Measurements from ENCODE around the gene NLGN2.

Gene NLGN2

DNA sequence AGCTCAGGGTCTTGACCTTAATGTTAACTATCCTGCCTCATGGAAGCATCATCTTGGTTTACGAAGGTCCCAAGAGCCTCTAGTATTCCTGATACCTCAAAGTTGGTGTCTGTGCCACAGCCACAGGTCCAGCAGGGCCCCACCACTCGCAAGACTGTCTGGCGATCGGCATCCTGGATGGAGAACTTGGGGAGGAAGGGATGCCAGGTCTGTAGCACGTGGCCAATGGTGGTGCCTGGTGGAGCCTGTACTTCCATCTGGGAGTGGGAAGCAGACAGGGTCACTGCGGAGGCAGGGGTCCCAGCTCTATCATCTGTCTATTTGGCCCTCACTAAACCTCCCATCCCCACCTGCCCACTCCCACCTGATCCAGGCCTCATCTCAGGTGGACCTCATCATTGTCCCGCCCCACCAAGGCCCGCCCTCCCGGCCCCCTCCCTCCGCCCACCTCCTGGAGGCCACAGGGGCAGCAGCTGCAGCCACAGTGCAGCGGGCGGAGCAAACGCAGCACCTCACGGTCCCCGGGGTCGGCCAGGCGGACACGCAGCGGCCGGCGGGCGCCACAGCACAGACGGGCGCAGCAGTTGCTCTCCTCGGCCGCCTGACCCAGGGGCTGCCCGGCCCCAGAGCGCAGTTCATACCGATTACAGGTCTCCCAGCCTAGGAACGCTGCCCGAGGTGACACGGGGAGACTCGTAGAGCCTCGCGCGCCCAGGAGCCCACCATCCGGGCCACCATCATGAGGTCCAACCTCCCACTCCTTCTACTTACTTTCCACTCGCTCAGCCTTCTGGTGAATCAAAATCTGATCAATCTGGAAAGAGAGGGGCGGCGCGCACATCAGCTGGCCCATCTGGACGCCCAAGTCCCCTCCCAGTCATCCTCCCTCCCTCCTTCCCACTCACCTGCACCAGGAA, 14.7 kb upstream of the NLGN2 start:
- no peak for DNase-seq

DNA sequence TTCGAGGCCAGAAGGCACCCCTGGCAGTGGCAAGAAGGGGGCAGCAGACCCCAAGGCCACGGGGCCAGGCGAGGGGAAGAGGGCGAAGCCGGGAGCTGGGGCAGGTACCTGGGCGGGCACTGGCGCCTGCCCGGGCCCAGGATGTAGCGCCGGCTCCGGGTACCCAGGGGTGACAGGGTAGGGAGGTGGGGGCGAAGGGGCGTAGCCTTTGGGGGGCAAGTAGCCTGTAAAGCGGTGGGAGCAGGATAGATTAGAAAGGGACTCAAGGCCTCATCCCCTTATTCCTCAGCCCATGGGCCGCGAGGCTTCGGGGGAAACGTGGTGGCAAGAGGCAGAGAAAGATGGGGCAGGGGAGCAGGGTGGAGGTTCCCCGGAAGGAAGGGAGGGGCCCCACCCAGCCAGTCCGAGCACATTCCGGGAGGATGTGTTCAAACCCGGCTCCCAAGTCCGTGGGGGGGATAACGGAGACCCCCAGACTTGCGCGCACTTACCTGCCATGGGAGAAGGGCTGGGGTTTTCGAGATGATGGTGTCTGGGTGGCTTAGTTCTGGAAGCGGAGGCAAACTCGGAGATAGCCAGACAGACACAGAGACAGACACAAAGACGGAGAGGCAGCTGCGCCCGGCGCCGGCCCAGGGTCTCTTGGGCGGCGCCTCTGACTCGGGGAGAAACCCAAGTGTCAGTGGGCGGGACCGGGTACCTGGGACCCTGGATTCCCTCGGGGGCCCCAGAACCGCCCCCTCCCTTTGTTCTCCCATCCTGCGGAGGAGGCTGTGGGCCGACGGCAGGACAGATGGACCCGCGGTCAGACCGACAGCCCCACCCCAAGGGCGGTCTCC, 13.8 kb upstream of the NLGN2 start:
- peak; percentile 45 for DNase-seq

- peak; percentile 91 for DNase-seq
Measured at GRCh38 chr17:7394452-7395191, 13.0 kb upstream of the NLGN2 start, which contains the start of gene PLSCR3. PLSCR3 (minus strand) TSS chr17:7394525; CDS start chr17:7394110, 415 bp downstream.

GRCh38 chr17:7396147-7396546, 11.5 kb upstream of the NLGN2 start:
- DNase-seq, result no peak

DNA sequence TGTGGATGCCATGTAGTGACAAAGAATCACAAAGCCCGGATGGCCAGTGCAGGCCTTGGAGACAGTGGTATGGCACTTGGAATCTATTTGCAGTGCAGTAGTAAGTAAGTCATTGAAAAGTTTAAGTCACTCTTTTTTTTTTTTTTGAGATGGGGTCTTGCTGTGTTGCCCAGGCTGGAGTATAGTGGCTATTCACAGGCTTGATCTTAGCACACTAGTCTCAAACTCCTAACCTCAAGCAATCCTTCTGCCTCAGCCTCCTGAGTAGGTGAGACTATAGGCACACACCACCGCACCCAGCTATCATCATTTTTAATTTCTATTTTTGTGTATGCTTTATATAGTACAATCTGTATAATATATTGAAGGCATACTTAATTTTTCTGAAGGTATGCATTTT, 9.0 kb upstream of the NLGN2 start:
- no peak for DNase-seq

DNA sequence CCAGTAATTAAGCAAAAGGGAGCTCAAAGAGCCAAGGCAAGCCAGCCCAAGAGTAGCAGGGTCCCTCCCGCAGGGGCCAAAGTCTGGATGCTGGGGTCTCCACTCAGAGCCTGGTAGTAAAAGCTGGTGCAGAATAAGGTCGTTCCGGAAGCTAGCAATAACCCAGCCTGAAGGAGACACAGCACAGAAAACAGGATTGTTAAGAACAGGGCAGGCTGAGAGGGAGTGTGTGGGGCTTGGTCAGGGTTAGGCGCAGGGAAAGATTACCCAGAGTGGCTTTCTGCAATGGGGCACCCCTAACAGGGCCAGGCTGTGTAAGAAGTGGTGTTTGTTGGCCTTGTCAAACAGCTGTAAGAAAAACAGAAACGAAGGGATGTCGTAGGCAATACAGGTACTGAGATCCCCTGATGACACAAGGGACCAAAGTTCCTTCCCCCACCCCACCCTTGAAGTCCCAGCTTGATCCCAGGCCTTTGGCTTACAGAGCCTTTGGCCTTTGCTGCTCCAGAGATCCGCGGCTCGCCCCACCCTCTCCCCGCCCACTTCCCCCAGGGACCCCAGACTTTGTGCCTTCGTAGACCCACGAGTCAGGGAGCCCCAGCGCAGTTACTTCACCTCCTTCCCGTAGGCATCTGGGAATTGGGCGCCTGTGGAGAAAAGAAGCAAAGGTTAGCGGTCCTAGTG, 4.5 kb upstream of the NLGN2 start:
- DNase-seq, result peak; percentile 12

- DNase-seq, result no peak
Measured at GRCh38 chr17:7403727-7403976, 4.0 kb upstream of the NLGN2 start.

DNA sequence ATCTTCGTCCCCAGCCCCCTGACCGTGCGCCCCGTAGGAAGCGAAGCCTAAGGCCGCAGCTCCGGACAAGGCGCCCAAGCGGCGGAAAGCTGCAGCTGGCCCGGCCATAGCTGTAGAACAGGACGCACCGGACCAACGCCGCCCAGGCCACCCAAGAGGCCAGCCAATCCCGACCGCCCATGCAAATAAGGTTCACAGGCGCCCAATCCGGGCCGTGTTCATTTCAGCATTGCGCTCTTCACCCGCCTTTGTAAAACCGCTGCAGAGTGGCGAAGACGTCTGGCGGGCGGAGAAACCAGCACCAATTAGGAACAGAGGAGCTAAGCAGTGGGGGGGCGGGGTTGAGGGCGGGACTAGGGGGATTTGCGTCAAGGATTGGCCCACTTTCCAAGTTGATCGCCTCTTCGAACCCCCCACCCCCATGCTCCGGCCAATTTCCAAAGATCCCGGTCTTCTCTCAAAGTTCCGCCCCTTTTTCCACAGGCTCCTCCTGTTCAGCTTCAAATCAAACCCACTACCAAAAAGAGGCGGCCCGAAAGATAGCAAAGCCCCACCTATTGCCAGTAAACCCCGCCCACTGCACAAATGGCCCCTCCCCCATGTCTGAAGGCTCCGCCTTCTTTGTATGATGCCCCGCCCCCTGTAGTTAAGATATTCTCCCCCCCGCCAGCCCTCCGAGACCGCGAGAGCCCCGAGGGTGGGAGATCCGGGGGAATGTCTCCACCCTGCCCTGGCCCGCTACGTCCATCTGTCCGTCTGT, 3.5 kb upstream of the NLGN2 start, which contains the start of gene TMEM256:
Gene TMEM256 (minus strand): TSS at position 121 of the 760 bp plus-strand sequence. CDS start 13 bp downstream, at position 108.
- DNase-seq, result peak; percentile 98

DNA sequence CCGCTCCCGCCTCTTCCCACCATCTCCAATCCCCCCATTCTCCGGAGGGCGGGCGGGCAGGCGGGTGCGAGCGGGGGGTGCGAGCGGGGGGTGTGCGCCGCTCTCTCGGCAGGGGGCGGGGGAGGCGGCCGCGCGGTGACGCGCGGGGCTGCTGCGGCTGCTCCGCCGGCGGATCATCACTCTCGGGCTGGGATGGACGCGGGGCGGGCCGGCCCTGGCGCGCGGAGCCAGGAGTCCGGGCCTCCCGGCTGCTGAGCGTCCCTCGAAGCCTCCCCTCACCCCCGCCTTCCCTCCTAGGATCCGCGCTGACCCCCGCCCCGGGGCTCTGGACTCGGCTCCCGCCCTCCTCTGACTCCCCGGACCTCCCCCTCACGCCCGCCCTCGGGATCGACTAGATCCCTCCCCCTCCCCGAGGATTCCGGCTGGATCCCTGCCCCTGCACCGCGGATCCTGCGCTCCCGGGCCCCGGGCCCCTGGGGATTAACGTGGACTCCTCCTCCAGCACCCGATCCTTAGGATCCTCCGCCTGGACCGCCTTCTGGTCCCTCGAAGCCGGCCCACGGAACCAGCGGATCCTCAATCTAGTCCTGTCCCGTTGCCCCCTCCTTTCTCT, 2.8 kb upstream of the NLGN2 start:
- DNase-seq, result no peak

- no peak for DNase-seq
Measured at GRCh38 chr17:7405350-7406234, 2.1 kb upstream of the NLGN2 start.

- DNase-seq, result no peak
Measured at GRCh38 chr17:7406235-7406825, 1.3 kb upstream of the NLGN2 start.

GRCh38 chr17:7407082-7407481, 563 bp upstream of the NLGN2 start:
- no peak for DNase-seq

DNA sequence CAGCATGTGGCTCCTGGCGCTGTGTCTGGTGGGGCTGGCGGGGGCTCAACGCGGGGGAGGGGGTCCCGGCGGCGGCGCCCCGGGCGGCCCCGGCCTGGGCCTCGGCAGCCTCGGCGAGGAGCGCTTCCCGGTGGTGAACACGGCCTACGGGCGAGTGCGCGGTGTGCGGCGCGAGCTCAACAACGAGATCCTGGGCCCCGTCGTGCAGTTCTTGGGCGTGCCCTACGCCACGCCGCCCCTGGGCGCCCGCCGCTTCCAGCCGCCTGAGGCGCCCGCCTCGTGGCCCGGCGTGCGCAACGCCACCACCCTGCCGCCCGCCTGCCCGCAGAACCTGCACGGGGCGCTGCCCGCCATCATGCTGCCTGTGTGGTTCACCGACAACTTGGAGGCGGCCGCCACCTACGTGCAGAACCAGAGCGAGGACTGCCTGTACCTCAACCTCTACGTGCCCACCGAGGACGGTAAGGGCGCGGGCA, 645 bp downstream of the NLGN2 start:
- no peak for DNase-seq

GRCh38 chr17:7408863-7409262, 1.2 kb downstream of the NLGN2 start:
- no peak for DNase-seq

DNA sequence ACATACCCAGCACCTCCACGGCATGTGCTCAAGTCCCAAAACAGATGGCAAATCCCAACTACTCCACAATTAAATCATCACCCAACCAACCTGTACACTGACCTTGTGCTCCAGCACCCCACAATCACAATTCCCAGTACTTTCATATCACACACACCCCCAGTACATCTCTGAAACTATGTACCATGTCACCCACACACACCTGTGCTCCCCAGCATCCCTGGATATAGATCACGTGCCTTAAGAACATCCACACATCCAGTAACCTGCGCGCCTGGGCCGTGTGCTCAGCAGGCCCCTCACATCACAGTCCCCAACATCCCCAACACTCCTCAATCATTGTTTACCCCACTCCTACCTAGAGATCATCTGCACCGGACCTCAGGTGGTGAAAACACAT, 2.1 kb downstream of the NLGN2 start:
- no peak for DNase-seq

GRCh38 chr17:7410634-7411426, 3.2 kb downstream of the NLGN2 start:
- DNase-seq, result no peak

DNA sequence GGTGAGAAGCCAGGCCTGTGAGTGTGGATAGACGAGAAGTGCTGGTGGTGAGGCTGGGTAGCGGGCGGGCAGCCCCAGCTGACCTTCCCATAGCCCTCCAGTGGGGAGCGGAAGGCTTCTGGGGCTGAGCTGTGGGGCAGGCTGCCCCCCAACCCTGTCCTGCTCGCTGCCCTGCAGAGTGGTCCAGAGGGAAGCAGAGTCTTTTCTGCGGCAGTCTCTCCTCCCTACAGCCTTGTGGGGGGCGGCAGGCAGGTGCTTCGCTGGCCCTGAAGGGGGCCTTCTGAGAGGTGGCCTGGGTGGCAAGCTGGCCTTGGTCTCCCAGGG, 3.7 kb downstream of the NLGN2 start:
- DNase-seq, result no peak

- DNase-seq, result no peak
Measured at GRCh38 chr17:7413346-7413985, 5.8 kb downstream of the NLGN2 start.

GRCh38 chr17:7414837-7415236, 7.2 kb downstream of the NLGN2 start:
- DNase-seq, result no peak

Data from activated CD4-positive, alpha-beta T cell treated with anti-CD3 and anti-CD28 coated beads, Interleukin-10, Interleukin-2, amounts not matched to agents 100 ng/mL and 50 ng/mL, durations not matched to agents 16 hours and 8 hours (primary cell).